ENCODE data around the gene LTC4S. TPM values are rescaled to one million over a fixed set of nuclear protein-coding genes. Genes with fewer than 3 reads are reported as not detected.

Gene LTC4S
- total and polyA plus RNA-seq, 2 experiments from 2014 or later: 1.6 to 3.7 TPM

- peaks cover 31% of the 10 kb centered on the region for H3K36me3 ChIP-seq (ENCODE audit: low read depth)
- in situ Hi-C loops (cut with MboI): no loop called here
- TF ChIP-seq EZH2phosphoT487 (IDR thresholded peaks at IDR 0.05; ENCODE audit: insufficient read depth, low read depth): no peak
- no peak for TF ChIP-seq EZH2 (IDR thresholded peaks at IDR 0.05; ENCODE audit: insufficient read depth, poor library complexity, severe bottlenecking)
Observed at GRCh38 chr5:179841621-179842020, 47.8 kb downstream of the LTC4S start.

More at GRCh38 chr5:179841621-179842020, 47.8 kb downstream of the LTC4S start:
- H4K20me1 ChIP-seq (ENCODE audit: insufficient read depth): no peaks in the 10 kb centered on the region
- no peak for DNase-seq
- no peak overlapping the region for H3K4me2 ChIP-seq (ENCODE audit: unreplicated experiment)
- H3F3A ChIP-seq (ENCODE audit: insufficient read depth): peaks cover 15% of the 10 kb centered on the region
- H3K79me2 ChIP-seq (ENCODE audit: insufficient read depth): no peaks in the 10 kb centered on the region
- no peaks in the 10 kb centered on the region for H3K27me3 ChIP-seq (replicated peaks; ENCODE audit: insufficient read depth)
- no peaks in the 10 kb centered on the region for H3K4me1 ChIP-seq (ENCODE audit: insufficient read depth)
- no peak overlapping the region for H2AFZ ChIP-seq
- H3K9me3 ChIP-seq (ENCODE audit: low read depth): no peaks in the 10 kb centered on the region
- H3K9me2 ChIP-seq (ENCODE audit: insufficient read depth): no peaks in the 10 kb centered on the region
- no peak overlapping the region for H3K4me3 ChIP-seq
- no peak overlapping the region for H3K9ac ChIP-seq
- no peak overlapping the region for H3K27ac ChIP-seq
- 90 to 97% methylated on average over 9 of the region's 9 CpGs for WGBS, 2 experiments (ENCODE audit: low coverage in 1 of 2, low lambda C conversion rate in 2 of 2, missing lambda C conversion rate in 2 of 2)

MicroRNAs encoded within 50 kb of the gene (microRNA counts, 767-probe panel; counts per million panel counts)
- microRNA hsa-miR-1229: 447 counts per million, percentile 86 among the panel's probes with 10 or more counts

Small RNA genes within 50 kb of the gene (microRNA-seq; reads per million reads assigned to microRNA genes)
- 3.6 reads per million for gene MIR1229 (ENCODE audit: borderline number of aligned reads)

Small RNA genes within 50 kb of the gene (small RNA-seq; reads per million reads assigned to genes)
- gene MIR1229 (ENCODE audit: low read depth, low replicate concordance): not detected

Other genes starting within 250 kb of the LTC4S start
- gene RUFY1, start 243.4 kb upstream of the LTC4S start, total RNA-seq (2014; rRNA removed; shearing (Covaris generic)): 41.9 and 48.3 TPM in 2 replicates
- gene RUFY1, start 243.4 kb upstream of the LTC4S start, polyA plus RNA-seq (2016; fragmentation: Nextera tagmentation; extraction: Ambion mirVana): 27.2 and 29.5 TPM in 2 replicates
- gene HNRNPH1, start 170.3 kb upstream of the LTC4S start, total RNA-seq (2014; rRNA removed; shearing (Covaris generic)): 220 and 271 TPM in 2 replicates
- 145 and 163 TPM in 2 replicates for gene HNRNPH1, start 170.3 kb upstream of the LTC4S start, polyA plus RNA-seq (2016; fragmentation: Nextera tagmentation; extraction: Ambion mirVana)
- gene CBY3, start 113.0 kb upstream of the LTC4S start, total RNA-seq (2014; rRNA removed; shearing (Covaris generic)): not detected in 2 replicates
- gene CBY3, start 113.0 kb upstream of the LTC4S start, polyA plus RNA-seq (2016; fragmentation: Nextera tagmentation; extraction: Ambion mirVana): 0.43 and 0.60 TPM in 2 replicates
- gene CANX, start 95.0 kb upstream of the LTC4S start, total RNA-seq (2014; rRNA removed; shearing (Covaris generic)): 466 and 488 TPM in 2 replicates
- 332 and 338 TPM in 2 replicates for gene CANX, start 95.0 kb upstream of the LTC4S start, polyA plus RNA-seq (2016; fragmentation: Nextera tagmentation; extraction: Ambion mirVana)
- 8.0 and 9.5 TPM in 2 replicates for gene MAML1, start 61.2 kb upstream of the LTC4S start, total RNA-seq (2014; rRNA removed; shearing (Covaris generic))
- 5.8 and 6.3 TPM in 2 replicates for gene MAML1, start 61.2 kb upstream of the LTC4S start, polyA plus RNA-seq (2016; fragmentation: Nextera tagmentation; extraction: Ambion mirVana)
- 139 and 143 TPM in 2 replicates for gene MGAT4B, start 12.9 kb downstream of the LTC4S start, total RNA-seq (2014; rRNA removed; shearing (Covaris generic))
- 28.0 and 28.9 TPM in 2 replicates for gene MGAT4B, start 12.9 kb downstream of the LTC4S start, polyA plus RNA-seq (2016; fragmentation: Nextera tagmentation; extraction: Ambion mirVana)
- 211 and 228 TPM in 2 replicates for gene SQSTM1, start 26.9 kb downstream of the LTC4S start, total RNA-seq (2014; rRNA removed; shearing (Covaris generic))
- 265 and 310 TPM in 2 replicates for gene SQSTM1, start 26.9 kb downstream of the LTC4S start, polyA plus RNA-seq (2016; fragmentation: Nextera tagmentation; extraction: Ambion mirVana)
- gene MRNIP, start 64.8 kb downstream of the LTC4S start, total RNA-seq (2014; rRNA removed; shearing (Covaris generic)): 17.3 and 23.0 TPM in 2 replicates
- gene MRNIP, start 64.8 kb downstream of the LTC4S start, polyA plus RNA-seq (2016; fragmentation: Nextera tagmentation; extraction: Ambion mirVana): 13.3 and 14.1 TPM in 2 replicates
- gene TBC1D9B, start 113.9 kb downstream of the LTC4S start, total RNA-seq (2014; rRNA removed; shearing (Covaris generic)): 55.7 and 64.4 TPM in 2 replicates
- 78.8 and 82.0 TPM in 2 replicates for gene TBC1D9B, start 113.9 kb downstream of the LTC4S start, polyA plus RNA-seq (2016; fragmentation: Nextera tagmentation; extraction: Ambion mirVana)

All from GM23248 (cell line).